ENCODE measurements around the gene ZMYM2. TPM values are rescaled to one million over a fixed set of nuclear protein-coding genes. Genes with fewer than 3 reads are reported as not detected.

ZMYM2 gene
- total RNA-seq, 1 donor from 2014 or later = 109 TPM

DNA sequence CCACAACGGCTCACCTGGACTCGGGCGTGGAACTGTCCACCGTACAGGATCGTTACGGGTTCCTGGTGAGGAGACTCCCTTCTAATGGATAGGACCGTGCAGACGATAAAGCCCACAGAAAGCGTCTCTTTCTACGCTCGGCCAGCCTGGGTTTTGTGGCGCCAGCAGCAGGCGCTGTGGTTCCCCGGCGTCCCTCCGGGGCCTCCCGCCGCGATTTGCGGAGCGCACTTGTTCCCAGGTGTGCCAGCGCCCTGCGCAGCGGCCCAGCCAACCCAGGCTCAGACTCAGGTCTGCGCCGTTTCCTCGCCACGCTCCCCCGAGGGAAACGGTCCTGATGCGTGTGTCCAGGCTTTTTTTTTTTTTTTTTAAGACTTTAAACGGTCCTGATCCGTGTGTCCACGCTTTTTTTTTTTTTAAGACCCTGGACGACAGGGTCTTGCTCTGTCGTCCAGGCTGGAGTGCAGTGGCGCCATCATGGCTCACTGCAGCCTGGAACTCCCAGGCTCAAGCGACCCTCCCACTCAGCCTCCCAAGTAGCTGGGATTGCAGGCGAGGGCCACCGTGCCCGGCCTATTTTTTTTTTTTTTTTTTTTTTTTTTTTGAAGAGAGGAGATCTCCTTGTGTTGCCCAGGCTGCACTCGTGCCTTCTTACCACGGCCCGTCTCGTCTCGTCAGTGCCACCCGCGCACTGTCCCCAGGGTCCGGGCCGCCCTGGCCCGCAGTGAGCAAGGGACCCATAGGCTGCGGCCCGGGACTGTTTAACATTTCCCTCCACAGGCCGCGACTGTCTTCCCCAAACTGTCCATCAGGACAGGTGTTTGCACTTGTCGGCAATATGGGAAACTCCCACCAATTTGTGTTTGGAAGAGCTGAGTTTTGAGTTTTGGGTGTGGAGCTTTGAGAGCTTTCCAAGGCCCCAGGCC lies 178.5 kb downstream of the ZMYM2 start:
- no peaks in the 10 kb centered on the region for H3K9me3 Mint-ChIP-seq (ENCODE audit: unreplicated experiment)
- TF ChIP-seq, protein P1, sequence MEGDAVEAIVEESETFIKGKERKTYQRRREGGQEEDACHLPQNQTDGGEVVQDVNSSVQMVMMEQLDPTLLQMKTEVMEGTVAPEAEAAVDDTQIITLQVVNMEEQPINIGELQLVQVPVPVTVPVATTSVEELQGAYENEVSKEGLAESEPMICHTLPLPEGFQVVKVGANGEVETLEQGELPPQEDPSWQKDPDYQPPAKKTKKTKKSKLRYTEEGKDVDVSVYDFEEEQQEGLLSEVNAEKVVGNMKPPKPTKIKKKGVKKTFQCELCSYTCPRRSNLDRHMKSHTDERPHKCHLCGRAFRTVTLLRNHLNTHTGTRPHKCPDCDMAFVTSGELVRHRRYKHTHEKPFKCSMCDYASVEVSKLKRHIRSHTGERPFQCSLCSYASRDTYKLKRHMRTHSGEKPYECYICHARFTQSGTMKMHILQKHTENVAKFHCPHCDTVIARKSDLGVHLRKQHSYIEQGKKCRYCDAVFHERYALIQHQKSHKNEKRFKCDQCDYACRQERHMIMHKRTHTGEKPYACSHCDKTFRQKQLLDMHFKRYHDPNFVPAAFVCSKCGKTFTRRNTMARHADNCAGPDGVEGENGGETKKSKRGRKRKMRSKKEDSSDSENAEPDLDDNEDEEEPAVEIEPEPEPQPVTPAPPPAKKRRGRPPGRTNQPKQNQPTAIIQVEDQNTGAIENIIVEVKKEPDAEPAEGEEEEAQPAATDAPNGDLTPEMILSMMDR (IDR thresholded peaks at IDR 0.05; ENCODE audit: insufficient read depth, low read depth, low read length) = peak; percentile 12
- TF ChIP-seq EZH2 (IDR thresholded peaks at IDR 0.05; ENCODE audit: insufficient read depth, low read length) = no peak
- peaks cover 32% of the 10 kb centered on the region for H3K27me3 Mint-ChIP-seq (ENCODE audit: low read depth, unreplicated experiment)
- no peaks in the 10 kb centered on the region for H3K9me3 ChIP-seq (ENCODE audit: insufficient read depth, low read depth, low read length)
- FAIRE-seq (no peak), DNase-seq (ENCODE audit: low read depth) (no peak)
- no peak overlapping the region for H3K9ac ChIP-seq (ENCODE audit: low read length)
- H2AFZ ChIP-seq (ENCODE audit: low read depth, low read length) = no peak overlapping the region
- no peaks in the 10 kb centered on the region for H4K20me1 ChIP-seq (ENCODE audit: insufficient read depth, low read length)
- H3K27me3 ChIP-seq (ENCODE audit: insufficient read depth, low read length) = peaks cover 33% of the 10 kb centered on the region
- peak overlapping the region; percentile 55 for H3K4me2 ChIP-seq (ENCODE audit: low read length)
- no peak overlapping the region for H3K4me3 ChIP-seq (ENCODE audit: insufficient read depth, low read depth, low read length)
- H3K4me1 Mint-ChIP-seq (ENCODE audit: low read depth, unreplicated experiment) = no peaks in the 10 kb centered on the region
- H3K79me2 ChIP-seq (ENCODE audit: insufficient read depth, low read length) = no peaks in the 10 kb centered on the region
- H3K36me3 ChIP-seq (ENCODE audit: insufficient read depth, low read length) = no peaks in the 10 kb centered on the region
- no peaks in the 10 kb centered on the region for H3K36me3 Mint-ChIP-seq (ENCODE audit: low read depth, unreplicated experiment)
- no peak overlapping the region for H3K27ac Mint-ChIP-seq (ENCODE audit: unreplicated experiment)
- no peak overlapping the region for H3K4me3 Mint-ChIP-seq (ENCODE audit: unreplicated experiment)
- no peak overlapping the region for H3K27ac ChIP-seq (ENCODE audit: low read depth, low read length)
- H3K4me1 ChIP-seq (ENCODE audit: insufficient read depth, low read length) = no peaks in the 10 kb centered on the region

DNA sequence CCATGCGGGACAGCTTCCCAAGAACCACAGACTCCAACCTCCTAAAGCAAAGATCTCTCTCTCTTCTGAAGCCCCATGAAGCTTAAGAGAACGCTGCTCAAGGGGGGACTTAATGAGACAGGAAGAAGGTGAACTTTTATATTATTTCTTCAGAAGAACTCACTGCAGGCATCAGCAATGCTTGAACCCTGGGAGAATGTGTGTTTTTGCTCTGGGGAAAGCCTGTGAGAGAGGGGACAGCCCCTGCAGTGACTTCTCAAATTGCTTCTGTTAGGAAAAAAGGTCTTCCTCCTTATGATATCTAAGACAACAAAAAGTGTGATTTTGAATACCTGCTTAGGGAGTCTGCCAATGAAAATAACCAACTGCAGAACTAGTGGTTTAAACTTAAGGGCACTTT lies 179.3 kb downstream of the ZMYM2 start:
- peaks cover 33% of the 10 kb centered on the region for H3K27me3 Mint-ChIP-seq (ENCODE audit: low read depth, unreplicated experiment)
- H3K9me3 ChIP-seq (ENCODE audit: insufficient read depth, low read depth, low read length) = peaks cover 3% of the 10 kb centered on the region
- DNase-seq (ENCODE audit: low read depth) = no peak
- H3K27ac ChIP-seq (ENCODE audit: low read depth, low read length) = no peak overlapping the region
- no peaks in the 10 kb centered on the region for H3K79me2 ChIP-seq (ENCODE audit: insufficient read depth, low read length)
- no peak overlapping the region for H2AFZ ChIP-seq (ENCODE audit: low read depth, low read length)
- H3K4me1 ChIP-seq (ENCODE audit: insufficient read depth, low read length) = no peaks in the 10 kb centered on the region
- no peaks in the 10 kb centered on the region for H3K9me3 Mint-ChIP-seq (ENCODE audit: unreplicated experiment)
- no peak overlapping the region for H3K4me2 ChIP-seq (ENCODE audit: low read length)
- no peak overlapping the region for H3K9ac ChIP-seq (ENCODE audit: low read length)
- FAIRE-seq = no peak
- no peak overlapping the region for H3K4me3 Mint-ChIP-seq (ENCODE audit: unreplicated experiment)
- no peak for TF ChIP-seq EZH2 (IDR thresholded peaks at IDR 0.05; ENCODE audit: insufficient read depth, low read length)
- TF ChIP-seq, protein P1 (IDR thresholded peaks at IDR 0.05; ENCODE audit: insufficient read depth, low read depth, low read length) = no peak
- H3K36me3 Mint-ChIP-seq (ENCODE audit: low read depth, unreplicated experiment) = peaks cover 1% of the 10 kb centered on the region
- H3K36me3 ChIP-seq (ENCODE audit: insufficient read depth, low read length) = no peaks in the 10 kb centered on the region
- H3K27ac Mint-ChIP-seq (ENCODE audit: unreplicated experiment) = no peak overlapping the region
- H3K27me3 ChIP-seq (ENCODE audit: insufficient read depth, low read length) = peaks cover 38% of the 10 kb centered on the region
- H3K4me1 Mint-ChIP-seq (ENCODE audit: low read depth, unreplicated experiment) = no peaks in the 10 kb centered on the region
- H4K20me1 ChIP-seq (ENCODE audit: insufficient read depth, low read length) = no peaks in the 10 kb centered on the region
- no peak overlapping the region for H3K4me3 ChIP-seq (ENCODE audit: insufficient read depth, low read depth, low read length)

DNA sequence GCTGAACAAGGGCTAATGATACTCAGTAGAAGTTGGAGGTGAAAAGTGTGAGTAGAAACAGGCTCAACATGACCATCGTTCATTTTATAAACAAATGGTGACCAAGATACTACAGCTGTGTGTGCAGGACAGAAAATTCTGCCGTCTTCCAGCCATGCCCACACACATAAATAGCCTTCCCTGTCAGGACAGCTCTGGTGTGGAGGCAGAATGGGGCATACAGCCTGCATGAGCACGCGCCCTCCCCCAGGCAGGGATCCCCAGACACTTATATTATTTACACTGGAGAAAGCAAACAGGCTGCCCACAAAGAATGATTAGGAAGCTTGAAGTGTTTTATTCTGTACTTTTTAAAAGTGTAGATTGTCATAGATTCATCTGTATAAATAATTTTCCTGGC lies 182.0 kb downstream of the ZMYM2 start:
- H3K27me3 Mint-ChIP-seq (ENCODE audit: low read depth, unreplicated experiment) = peaks cover 50% of the 10 kb centered on the region
- no peak for FAIRE-seq
- H3K27ac ChIP-seq (ENCODE audit: low read depth, low read length) = no peak overlapping the region

More for the DNA sequence above, 182.0 kb downstream of the ZMYM2 start:
- no peak overlapping the region for H3K9ac ChIP-seq (ENCODE audit: low read length)
- H3K4me2 ChIP-seq (ENCODE audit: low read length) = no peak overlapping the region
- no peaks in the 10 kb centered on the region for H3K9me3 Mint-ChIP-seq (ENCODE audit: unreplicated experiment)
- H3K4me1 ChIP-seq (ENCODE audit: insufficient read depth, low read length) = no peaks in the 10 kb centered on the region
- H3K79me2 ChIP-seq (ENCODE audit: insufficient read depth, low read length) = no peaks in the 10 kb centered on the region
- H2AFZ ChIP-seq (ENCODE audit: low read depth, low read length) = no peak overlapping the region
- peaks cover 3% of the 10 kb centered on the region for H3K9me3 ChIP-seq (ENCODE audit: insufficient read depth, low read depth, low read length)
- H3K36me3 ChIP-seq (ENCODE audit: insufficient read depth, low read length) = no peaks in the 10 kb centered on the region
- H3K4me3 Mint-ChIP-seq (ENCODE audit: unreplicated experiment) = no peak overlapping the region
- H4K20me1 ChIP-seq (ENCODE audit: insufficient read depth, low read length) = no peaks in the 10 kb centered on the region
- no peaks in the 10 kb centered on the region for H3K4me1 Mint-ChIP-seq (ENCODE audit: low read depth, unreplicated experiment)
- H3K4me3 ChIP-seq (ENCODE audit: insufficient read depth, low read depth, low read length) = no peak overlapping the region
- TF ChIP-seq, protein P1 (IDR thresholded peaks at IDR 0.05; ENCODE audit: insufficient read depth, low read depth, low read length) = no peak
- TF ChIP-seq EZH2 (IDR thresholded peaks at IDR 0.05; ENCODE audit: insufficient read depth, low read length) = no peak
- no peak overlapping the region for H3K27ac Mint-ChIP-seq (ENCODE audit: unreplicated experiment)
- peaks cover 4% of the 10 kb centered on the region for H3K36me3 Mint-ChIP-seq (ENCODE audit: low read depth, unreplicated experiment)
- peaks cover 49% of the 10 kb centered on the region for H3K27me3 ChIP-seq (ENCODE audit: insufficient read depth, low read length)
- DNase-seq (ENCODE audit: low read depth) = no peak

Measured in astrocyte (in vitro differentiated cells and primary cell).